SK-N-MC (cell line): ENCODE results near the gene ZIC1.

Experiments
- EZH2 ChIP-seq: fragments of 200-600 bp; sonication (generic); IDR thresholded peaks from one replicate; pipeline ENCODE4 v1.6.1; 2017; ENCODE audit warnings: antibody characterized with exemption
- POLR2AphosphoS5 ChIP-seq: IDR thresholded peaks from 2 replicates; pipeline ENCODE4 v1.6.1; 2012; ENCODE audit warnings: mild to moderate bottlenecking, low read depth, low read length, borderline replicate concordance

GRCh38 chr3:147385059-147386012 lies 23.8 kb upstream of the ZIC1 start:
- TF ChIP-seq POLR2AphosphoS5 = no peak
- no peak for TF ChIP-seq EZH2
